ENCODE measurements around the gene NSUN7.

GRCh38 chr4:40723728-40724127 lies 26.0 kb upstream of the NSUN7 start:
- TF ChIP-seq CTCF (conservative IDR thresholded peaks at IDR 0.05) (no peak), ZFX (IDR thresholded peaks at IDR 0.05) (no peak)
